Testis (tissue), 2 donors: ENCODE data around the gene JAK2.
"Not testable (repeated sequence)": the region's sequence is repeated elsewhere in the genome, so short reads cannot be mapped to it uniquely, and the experiment has no call there.

Experiments used
- CTCF ChIP-seq, 3 experiments: fragments of 450-650 bp in 2 of 3; fragments of 200-600 bp in 1 of 3; sonication (generic) in 1 of 3; IDR thresholded peaks; one replicate each; pipeline ENCODE4 v1.5.1; 2016 to 2019; ENCODE audit warnings: antibody characterized with exemption in 3 of 3, mild to moderate bottlenecking in 2 of 3, moderate library complexity in 1 of 3
- POLR2A ChIP-seq: fragments of 450-650 bp; IDR thresholded peaks from one replicate; pipeline ENCODE4 v1.6.1; 2017; ENCODE audit warnings: antibody characterized with exemption, mild to moderate bottlenecking, moderate library complexity

GRCh38 chr9:5101127-5101526 is 116.1 kb downstream of the JAK2 start:
- not testable (repeated sequence) for TF ChIP-seq CTCF (IDR thresholded peaks at IDR 0.05); POLR2A
